GM19025 (cell line): ENCODE data around the gene FAM124A.

Experiments used
- ATAC-seq: cut with Tn5 transposase; IDR thresholded peaks from one replicate; pipeline ENCODE4 v1.9.1; 2021; ENCODE audit warnings: mild to moderate bottlenecking, low read depth, moderate library complexity; ENCODE audit not compliant: unreplicated experiment

The FAM124A gene

DNA sequence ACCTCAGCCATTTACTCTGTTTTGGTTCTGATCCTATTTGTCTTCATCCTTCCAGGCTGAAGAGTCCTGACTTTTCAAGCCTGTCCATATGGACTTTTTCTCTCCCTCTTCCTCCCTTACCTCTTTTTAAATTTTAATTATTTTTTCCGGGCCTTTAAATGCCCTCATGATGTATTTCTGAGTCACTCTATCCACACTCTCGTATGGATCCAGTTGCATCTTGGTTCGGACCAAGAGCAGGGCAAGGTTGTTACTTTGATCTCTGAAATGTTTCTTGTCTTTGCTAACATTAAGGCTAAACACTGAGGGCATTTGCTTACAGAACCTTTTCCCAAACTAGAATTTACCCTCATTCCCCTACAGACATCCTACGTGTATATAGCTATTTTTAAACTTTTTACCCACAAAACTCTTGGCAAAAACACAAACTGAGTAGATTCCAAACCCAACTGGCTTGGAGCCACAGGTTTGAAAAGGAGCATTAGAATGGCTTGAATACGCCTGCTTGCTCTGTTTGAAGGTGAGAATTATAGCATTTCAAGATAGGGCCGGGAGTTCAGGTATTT lies 69.9 kb downstream of the FAM124A start:
- ATAC-seq = no peak

DNA sequence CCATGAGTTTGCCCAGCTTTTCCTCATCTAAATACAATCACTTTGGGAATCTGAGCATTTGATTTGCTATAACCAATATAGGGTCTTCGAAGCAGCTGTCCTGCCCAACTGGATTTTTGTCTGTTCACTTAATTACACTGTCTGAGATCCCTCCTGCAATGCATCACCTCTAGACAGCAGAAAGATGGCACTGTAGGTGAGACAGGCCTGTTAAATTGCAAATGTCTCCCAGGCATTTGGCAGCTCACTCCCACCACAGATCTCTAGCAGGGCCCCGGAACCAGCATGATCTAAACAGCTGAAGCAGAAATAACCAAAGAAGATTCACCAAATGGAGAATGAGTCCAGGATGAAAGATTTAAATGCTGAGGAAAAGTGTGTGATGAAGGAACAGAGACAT lies 75.4 kb downstream of the FAM124A start:
- no peak for ATAC-seq

DNA sequence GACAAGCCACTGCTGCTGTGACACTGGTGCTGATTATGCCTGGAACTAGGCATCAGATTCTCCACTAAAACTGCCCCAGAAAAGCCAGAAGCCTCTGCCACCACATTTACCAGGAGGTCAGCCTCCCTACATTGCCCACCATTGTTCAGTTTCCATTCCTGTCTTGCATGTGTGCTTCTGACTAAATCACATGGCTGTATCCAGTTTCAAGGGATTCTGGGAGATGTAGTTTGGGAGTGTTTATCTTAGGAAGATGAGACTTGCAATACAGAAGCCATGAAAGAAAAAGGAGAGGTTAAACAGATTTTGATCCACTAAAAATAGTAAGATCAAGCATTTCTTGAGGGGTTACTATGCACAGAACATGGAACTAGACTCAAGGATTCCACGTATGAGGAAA lies 76.6 kb downstream of the FAM124A start:
- no peak for ATAC-seq

DNA sequence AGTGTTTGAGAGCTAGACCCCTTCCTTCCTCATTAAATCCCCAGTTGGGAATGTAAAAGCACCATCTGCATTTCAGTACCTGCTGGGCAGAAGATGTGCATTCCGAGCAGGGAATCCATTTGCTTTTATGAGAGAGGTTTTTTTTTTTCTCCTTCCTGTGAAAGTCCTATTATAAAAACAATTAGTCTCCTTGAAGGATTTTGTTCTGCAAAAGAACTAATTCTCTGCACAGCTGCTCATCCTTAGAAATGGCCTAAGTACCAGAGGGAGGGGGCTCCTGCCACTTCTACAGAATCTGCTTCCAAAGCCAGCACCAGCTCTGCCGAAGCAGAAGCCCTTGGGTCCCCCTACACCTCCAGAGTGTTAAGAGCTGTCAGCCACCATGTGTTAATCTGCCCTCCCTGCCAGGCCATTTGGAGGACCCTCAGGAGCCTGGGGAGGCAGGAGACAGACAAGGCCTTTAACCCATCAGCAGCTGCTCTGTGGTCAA lies 80.9 kb downstream of the FAM124A start:
- ATAC-seq = no peak

DNA sequence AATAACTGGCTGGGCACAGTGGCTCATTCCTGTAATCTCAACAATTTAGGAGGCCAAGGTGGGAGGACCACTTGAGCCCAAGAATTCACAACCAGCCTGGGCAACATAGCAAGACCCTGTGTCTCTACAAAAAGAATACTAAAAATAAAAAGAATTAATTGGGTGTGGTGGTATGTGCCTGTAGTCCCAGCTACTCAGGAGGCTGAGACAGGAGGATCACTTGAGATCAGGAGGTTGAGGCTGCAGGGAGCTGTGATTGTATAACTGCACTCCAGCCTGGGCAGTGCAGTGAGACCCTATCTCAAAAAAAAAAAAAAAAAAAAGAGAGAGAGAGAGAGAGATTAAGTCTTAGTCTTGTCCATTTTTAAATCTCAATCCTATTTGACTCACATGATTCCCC lies 81.7 kb downstream of the FAM124A start:
- ATAC-seq = no peak

DNA sequence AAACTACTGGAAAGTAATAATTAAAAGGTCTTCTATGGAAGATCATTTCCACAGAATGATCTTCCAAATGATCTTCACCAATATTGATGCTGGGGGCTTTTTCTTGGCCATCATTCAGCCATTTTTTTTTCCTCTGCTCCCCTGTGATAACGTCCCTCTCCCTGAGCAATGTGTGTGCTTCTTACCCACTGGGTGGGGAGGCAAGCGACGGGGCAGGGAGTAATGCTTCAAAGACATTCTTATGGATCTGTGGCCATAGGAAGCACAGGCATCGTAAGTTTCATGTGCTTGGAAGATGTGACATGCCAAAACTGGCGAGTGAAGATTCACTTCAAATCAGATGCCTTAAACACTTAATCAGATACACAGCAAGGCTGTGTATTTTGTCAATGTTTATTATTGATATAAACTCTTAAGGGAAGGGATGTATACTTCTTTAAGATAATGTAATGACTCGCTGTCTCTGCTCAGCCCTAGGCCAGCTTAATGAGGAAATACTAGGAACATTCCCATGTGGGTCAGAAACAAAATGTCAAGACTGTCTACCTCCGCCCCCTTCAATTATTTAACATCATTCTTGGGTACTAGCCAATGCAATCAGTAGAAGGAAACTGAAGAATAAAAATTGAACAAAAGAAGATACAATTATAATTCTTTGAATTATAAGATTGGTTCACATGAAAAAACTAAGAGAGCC lies 83.2 kb downstream of the FAM124A start:
- ATAC-seq = no peak

DNA sequence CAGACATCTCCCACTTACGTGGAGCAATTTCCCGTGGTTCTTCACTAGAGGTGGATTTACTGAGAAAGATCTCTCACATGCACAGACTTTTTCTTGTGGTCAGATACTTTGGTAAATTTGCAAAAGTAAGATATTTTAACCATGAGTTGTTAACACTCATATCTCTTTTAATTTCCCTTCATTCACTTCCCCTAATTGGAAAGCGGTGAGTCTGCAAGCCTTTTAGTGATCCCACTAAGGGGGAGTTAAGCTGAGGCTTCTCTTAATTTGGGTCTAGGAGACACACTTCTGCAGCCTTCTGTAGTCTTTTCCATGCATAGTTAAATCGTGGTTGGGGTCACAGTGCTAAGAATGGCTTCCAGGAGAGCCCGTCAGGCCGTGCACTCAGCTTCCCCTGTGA lies 86.6 kb downstream of the FAM124A start:
- no peak for ATAC-seq

DNA sequence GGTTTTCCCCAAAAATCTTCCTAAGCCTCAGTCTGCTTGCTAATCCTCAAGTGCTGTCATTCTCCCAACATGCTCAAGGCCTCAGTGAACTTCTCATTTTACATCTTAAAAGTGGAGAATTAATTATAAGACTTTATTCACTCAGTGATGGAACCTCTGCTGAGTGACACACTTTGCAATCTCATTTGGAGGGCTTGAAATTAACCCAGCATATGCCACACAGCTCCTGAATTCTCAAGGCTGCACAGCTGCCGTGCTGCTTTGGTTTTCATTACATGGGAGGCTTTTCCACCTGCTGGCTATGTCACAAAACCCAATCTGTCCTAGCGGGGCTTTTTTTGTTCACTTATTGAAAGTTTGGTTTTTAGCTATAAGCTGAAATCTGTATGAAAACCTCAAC lies 89.0 kb downstream of the FAM124A start:
- ATAC-seq = no peak

DNA sequence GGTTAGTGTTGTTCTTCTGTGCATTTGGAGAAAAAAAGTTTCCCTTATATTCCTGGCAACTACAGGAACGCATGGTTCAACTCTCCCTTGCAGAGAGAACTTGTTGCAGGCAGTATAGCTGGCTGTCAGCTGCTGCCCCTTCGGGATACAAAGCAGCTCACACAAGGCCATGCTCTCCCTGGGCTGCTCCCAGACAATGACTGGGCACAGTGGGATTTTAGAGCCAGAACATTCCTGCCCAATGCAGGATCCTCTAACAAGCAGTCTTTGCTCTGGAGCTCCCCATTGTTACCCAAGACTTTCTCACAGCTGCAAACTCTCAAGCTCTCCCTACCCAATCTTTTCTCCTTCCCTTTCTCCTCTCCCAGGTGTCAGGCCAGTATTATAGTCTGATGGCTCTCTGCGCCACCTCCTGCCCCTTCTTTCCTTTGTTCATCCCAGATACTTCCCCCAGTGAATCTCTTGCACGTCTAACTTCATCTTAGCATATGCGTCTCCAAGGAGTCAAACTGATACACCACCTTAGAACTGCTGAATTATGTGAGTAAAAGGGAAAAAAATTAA lies 89.8 kb downstream of the FAM124A start:
- ATAC-seq = no peak

DNA sequence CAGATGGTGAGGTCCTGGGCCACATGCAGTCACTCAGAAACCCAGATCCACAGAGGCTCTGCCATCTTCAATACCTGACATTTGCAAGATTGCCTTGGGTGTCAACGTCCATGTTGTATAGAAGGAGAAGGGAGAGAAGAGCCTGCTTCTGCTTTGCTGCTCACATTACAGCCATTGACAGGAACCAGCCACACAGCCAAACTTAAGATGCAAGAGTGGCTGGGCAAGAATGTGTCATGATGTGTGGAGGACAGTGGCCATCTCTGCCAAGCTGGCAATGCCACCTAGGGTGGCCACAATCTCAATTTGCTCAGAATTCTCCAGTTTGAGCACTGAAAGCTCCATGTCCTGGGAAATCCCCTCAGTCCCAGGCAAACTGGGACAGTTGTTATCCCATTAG lies 91.4 kb downstream of the FAM124A start:
- no peak for ATAC-seq

DNA sequence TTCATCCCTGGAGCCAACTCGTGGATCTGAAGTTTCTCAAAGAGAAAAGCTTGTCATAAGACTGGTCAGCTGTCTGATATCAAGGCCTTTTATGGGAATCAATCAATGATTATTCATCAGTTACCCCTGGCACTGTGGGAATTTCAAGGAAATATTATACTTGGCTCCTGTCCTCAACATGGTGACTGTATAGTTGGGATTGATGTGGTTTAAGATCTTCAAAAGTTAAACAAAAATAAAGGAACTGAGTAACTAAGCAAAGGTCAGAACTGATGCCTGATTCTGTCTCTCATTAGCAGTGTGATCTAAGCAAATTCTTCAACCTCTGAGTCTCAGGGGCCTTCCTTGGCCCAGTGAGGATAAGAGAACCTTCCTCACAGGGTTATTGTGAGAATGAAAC lies 95.1 kb downstream of the FAM124A start:
- ATAC-seq = no peak

DNA sequence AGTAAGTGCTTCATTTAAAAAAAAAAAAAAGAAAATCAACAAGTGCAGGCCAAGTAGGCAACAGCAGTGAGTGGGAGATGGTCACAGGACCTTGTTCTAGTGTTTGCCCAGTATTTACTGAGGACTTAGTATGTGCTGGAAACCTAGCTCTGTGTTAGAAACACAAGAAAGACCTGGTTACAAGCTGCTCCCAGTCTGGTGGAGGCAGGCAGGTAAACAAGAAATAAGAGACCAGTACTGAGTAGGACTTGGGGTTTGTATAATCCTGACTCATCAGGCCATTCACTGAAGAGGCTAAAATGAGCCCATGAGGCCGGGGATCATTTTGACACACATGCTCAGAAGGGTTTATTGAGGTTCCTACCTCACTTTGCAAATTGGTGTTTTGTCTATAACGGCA lies 95.8 kb downstream of the FAM124A start:
- no peak for ATAC-seq

DNA sequence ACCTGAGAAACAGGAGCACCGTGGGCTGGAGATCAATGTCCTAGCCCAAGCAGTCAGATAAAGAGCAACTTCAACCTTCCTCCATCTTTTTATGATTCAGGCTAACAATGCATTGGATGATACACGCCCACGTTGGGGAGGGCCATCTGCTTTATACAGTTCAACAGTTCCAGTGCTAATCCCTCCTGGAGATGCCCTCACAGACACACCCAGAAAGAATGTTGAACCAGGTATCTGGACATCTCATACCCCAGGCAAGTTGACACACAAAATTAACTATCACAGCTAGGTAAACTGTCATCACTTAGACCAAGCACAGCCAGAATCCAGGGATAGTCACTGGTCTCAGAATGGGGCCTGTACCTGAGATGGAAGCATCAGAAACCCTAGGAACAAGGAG lies 96.7 kb downstream of the FAM124A start:
- no peak for ATAC-seq

DNA sequence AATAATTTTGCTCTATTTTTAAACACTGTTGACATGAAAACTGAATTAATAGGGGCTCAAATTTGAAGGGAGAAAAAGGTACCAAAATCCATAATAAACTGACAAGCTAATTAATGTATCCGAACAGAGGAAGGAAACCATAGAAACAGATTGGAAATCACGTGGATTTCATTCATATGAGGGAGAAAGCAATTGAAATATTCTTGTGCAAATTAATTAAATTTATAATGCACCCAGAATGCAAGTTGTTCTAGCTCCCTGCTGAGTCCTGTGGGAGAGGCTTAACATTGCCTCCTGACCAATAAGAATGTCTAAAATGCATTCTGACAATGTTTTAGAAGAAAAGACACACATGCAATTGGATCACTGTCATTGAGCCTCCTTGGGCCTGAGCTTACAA lies 99.6 kb downstream of the FAM124A start:
- no peak for ATAC-seq

DNA sequence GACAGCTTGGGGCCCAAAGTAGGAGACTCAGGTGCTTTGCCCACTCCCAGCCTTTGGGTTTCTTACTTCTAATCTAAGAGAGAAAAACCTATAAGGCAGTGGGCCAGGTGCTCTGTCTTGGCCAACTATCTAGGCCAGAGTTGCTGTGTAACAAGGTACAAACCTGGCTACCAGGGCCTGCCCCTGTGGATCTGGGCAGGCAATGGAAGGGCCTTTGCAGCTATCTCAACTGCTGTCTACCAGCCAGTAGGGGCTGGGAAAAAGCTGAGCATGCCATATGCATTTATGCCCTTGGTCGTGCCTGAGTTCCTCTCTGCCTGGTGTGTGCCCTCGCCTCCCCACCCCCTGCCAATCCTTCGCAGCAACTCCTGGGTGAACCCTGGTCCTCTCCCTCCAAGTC lies 100.6 kb downstream of the FAM124A start:
- ATAC-seq = no peak

DNA sequence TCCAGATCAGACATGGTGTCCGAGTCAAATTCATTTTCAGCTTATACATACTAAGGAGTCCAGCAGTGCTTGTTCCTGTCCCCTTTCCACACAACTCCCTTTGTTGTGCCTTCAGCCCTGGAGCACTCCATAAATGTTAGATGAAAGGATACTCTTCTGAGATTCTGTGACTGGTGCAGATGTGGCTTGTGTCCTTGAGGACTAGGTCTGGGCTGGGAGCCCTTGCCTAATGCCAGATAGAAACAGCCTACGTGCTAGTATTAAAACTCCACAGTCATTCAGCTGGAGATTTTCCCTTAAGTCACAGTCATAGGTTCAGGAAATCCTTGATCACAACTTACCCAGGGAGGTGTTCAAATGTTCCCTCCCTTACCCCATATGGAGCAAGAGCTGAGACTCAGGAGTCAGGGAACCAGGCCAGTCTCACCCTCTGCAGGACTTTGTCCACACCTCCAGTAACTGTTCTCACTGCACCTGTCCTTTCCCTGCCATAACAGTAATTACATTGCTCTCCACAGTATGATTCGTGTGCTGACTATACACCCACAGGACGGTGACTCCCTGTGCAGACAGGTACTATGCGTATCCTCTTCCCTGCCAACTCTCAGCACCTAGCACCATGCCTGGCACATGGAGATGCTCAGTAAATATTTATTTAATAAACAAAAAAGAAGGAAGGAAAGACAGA lies 101.8 kb downstream of the FAM124A start:
- no peak for ATAC-seq

DNA sequence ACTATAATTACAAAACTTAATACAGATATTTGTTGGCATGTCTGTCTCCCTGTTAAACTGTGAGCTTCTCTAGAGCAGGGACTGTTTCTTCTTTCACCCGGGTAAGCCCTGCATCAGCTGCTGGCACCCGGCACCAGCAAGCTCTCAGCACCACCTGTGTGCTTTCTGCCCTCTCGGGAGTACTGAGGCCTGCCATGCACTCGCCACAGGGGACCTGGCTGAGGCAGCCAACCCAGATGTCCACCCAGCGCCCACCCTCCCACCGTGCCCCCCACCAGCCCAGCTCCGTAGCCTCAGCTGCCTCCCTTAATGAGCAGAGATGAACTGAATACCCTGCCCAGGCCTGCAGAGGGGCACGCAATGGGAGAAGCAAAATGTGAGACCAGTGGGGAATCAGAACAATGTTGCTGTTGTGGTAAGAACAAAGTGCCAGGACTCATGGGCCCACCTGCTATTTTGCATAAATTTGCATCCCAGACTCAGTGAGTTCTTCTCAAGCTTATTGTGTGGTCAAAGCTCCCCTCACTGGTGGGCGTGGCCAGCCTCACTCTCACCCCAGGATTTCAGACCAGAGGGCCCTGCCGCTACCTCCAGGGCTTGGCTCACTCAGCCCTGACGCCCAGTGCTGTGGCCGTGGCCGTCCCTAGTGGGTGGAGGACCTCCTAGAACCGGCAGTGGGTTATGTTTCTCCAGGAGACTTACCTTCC lies 102.7 kb downstream of the FAM124A start:
- no peak for ATAC-seq

DNA sequence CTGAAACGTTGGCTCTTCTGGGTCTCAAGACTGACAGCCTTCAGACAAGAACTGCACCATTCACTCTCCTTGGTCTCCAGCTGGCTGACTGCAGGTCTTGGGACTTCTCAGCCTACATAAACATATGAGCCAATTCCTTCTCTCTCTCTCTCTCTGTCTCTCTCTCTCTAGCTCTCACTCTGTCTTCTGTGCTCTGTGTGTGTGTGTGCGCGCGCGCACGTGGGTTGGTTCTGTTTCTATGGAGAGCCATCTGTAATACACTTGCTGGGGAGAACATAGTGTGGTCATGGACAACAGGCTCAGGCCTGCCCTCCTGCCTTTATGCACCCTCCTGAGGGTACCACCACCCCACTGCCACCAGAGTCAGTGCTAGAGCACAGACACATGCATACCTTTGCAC lies 103.6 kb downstream of the FAM124A start:
- no peak for ATAC-seq

DNA sequence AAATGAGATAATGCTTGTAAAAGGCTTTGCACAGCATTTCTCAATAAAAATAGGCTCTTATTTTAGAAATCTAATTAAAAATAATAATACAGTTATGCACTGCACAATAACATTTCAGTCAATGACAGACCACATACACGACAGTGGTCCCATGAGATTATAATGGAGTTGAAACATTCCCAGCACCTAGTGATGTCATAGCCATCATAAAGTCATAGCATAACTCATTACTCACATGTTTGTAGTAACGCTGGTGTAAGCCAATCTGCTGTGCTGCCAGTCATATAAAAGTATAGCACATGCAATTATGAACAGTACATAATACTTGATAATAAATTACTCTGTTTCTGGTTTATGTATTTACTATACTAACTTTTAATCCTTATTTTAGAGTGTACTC lies 104.6 kb downstream of the FAM124A start:
- ATAC-seq = no peak

DNA sequence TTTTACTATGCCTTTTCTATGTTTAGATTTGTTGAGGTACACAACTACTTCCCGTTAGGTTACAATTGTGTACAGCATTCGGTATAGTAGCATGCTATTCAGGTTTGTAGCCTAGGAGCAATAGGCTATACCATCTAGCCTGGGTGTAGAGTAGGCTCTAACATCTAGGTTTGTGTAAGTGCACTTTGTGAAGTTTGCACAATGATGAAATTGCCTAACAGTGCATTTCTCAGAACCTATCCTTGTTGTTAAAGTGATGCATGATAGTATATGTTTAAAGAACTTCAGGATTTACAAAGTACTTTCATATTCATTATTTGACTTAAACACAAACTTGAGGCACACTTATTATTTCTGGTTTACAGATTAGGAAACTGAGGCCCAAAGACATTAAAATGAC lies 105.8 kb downstream of the FAM124A start:
- no peak for ATAC-seq

DNA sequence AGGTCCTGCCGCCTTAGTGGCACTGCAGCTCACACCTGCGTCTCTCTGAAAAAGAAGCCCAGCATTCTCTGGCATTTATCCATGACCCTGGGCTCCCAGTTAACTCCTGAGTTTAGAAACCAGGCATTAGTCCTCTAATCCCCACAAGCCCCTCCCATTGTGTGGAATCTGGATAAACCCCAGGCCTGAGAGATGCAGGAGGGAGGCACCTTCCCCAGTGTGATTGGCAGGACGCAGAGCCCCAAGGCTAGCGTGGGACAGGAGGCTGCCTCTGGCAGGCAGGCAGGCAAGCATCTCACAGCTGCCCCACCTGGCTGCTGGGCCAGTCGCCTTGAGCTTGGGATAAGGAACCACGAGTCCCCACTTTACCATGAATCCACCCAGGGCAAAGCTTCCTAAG lies 106.3 kb downstream of the FAM124A start:
- ATAC-seq = no peak
